PC-3 (cell line): ENCODE data around the gene SCUBE3. TPM values are rescaled to one million over a fixed set of nuclear protein-coding genes. Genes with fewer than 3 reads are reported as not detected.

ENCODE experiments used
- ATAC-seq: fragments of 200-7000 bp; cut with Tn5 transposase; 2 replicates; pipeline ENCODE4 v1.9.1; 2020; ENCODE audit warnings: mild to moderate bottlenecking, moderate library complexity
- BruUV-seq: library from RNA; stranded (reverse); fragments of 400-500 nt; replicated peaks from 2 replicates; lab custom pipeline; 2021; lab: Mats Ljungman, UMichigan
- CTCF ChIA-PET: fragments of 300-600 bp; sonication (Branson Sonifier 250); formaldehyde crosslinking; loops from one replicate; lab custom pipeline; 2022; ENCODE audit warnings: antibody characterized with exemption; lab: Charles Lee
- POLR2A ChIA-PET: fragments of 300-600 bp; sonication (Branson Sonifier 250); formaldehyde crosslinking; loops from one replicate; lab custom pipeline; 2022; ENCODE audit warnings: antibody characterized with exemption; ENCODE audit not compliant: unreplicated experiment; lab: Charles Lee
- DNase-seq: peaks from one replicate; pipeline ENCODE4 v3.0.0-alpha.2; 2015
- H2AFZ ChIP-seq: fragments of 300-600 bp; sonication (generic); 2 replicates; pipeline ENCODE4 v1.6.0; 2016; ENCODE audit warnings: antibody characterized with exemption, low read length
- H3F3A ChIP-seq: fragments of 300-600 bp; sonication (generic); one replicate; pipeline ENCODE4 v1.6.0; 2017; ENCODE audit warnings: antibody characterized with exemption, low read length, control low read depth, mild to moderate bottlenecking; ENCODE audit not compliant: unreplicated experiment
- H3K27ac ChIP-seq: fragments of 300-600 bp; sonication (generic); 2 replicates; pipeline ENCODE4 v1.5.1; 2016; ENCODE audit warnings: mild to moderate bottlenecking, low read length
- H3K27me3 ChIP-seq: fragments of 300-600 bp; sonication (generic); 2 replicates; pipeline ENCODE4 v1.6.1; 2016; ENCODE audit warnings: low read length, mixed read lengths
- H3K36me3 ChIP-seq: fragments of 300-600 bp; sonication (generic); 2 replicates; pipeline ENCODE4 v1.6.1; 2016; ENCODE audit warnings: low read depth, mixed run types, low read length, mixed read lengths
- H3K4me1 ChIP-seq: fragments of 300-600 bp; sonication (generic); 2 replicates; pipeline ENCODE4 v1.5.1; 2016; ENCODE audit warnings: low read length; ENCODE audit not compliant: insufficient read depth
- H3K4me2 ChIP-seq: fragments of 300-600 bp; sonication (generic); 2 replicates; pipeline ENCODE4 v1.6.0; 2016; ENCODE audit warnings: low read length
- H3K4me3 ChIP-seq: fragments of 300-600 bp; sonication (generic); 2 replicates; pipeline ENCODE4 v1.5.1; 2016; ENCODE audit warnings: mild to moderate bottlenecking, low read length, mixed read lengths
- H3K79me2 ChIP-seq: fragments of 300-600 bp; sonication (generic); 2 replicates; pipeline ENCODE4 v1.6.1; 2017; ENCODE audit warnings: low read length, mixed read lengths
- H3K9ac ChIP-seq: fragments of 300-600 bp; sonication (generic); 2 replicates; pipeline ENCODE4 v1.6.0; 2016; ENCODE audit warnings: mild to moderate bottlenecking, low read length
- H3K9me2 ChIP-seq: fragments of 300-600 bp; sonication (generic); replicated peaks from 2 replicates; pipeline ENCODE4 v1.6.1; 2016; ENCODE audit warnings: mixed run types, low read length, mixed read lengths
- H3K9me3 ChIP-seq: fragments of 300-600 bp; sonication (generic); 2 replicates; pipeline ENCODE4 v1.6.1; 2016; ENCODE audit warnings: low read length, mixed read lengths
- H4K20me1 ChIP-seq: fragments of 300-600 bp; sonication (generic); 2 replicates; pipeline ENCODE4 v1.6.1; 2016; ENCODE audit warnings: low read length, mixed read lengths
- CTCF ChIP-seq: fragments of 300-600 bp; sonication (generic); conservative IDR thresholded peaks from 2 replicates; pipeline ENCODE4 v1.5.1; 2017; ENCODE audit warnings: antibody characterized with exemption, low read depth, mild to moderate bottlenecking, low read length
- EZH2 ChIP-seq: fragments of 300-600 bp; sonication (generic); IDR thresholded peaks from one replicate; pipeline ENCODE4 v1.6.1; 2017; ENCODE audit warnings: antibody characterized with exemption, mild to moderate bottlenecking, low read length; ENCODE audit not compliant: unreplicated experiment
- EZH2phosphoT487 ChIP-seq: fragments of 300-600 bp; sonication (generic); IDR thresholded peaks from 2 replicates; pipeline ENCODE4 v1.6.1; 2018; ENCODE audit warnings: mild to moderate bottlenecking, antibody characterized with exemption, low read length, borderline replicate concordance
- intact Hi-C: fragments of 100-400 bp; cut with micrococcal nuclease; formaldehyde crosslinking; loops from 2 replicates; pipeline ENCODE4 v1.9.0; 2023
- total RNA-seq: library from RNA; depleted of rRNA; stranded (reverse); fragments of >200 nt; gene quantifications from 2 replicates; pipeline ENCODE4 v1.2.3, GENCODE V29; 2014

Gene SCUBE3
- total RNA-seq, 1 experiment from 2014 or later, result 1.5 TPM

GRCh38 chr6:35265523-35265922 is 51.8 kb downstream of the SCUBE3 start:
- intact Hi-C loops, result no loop called here
- H3F3A ChIP-seq, result no peaks in the 10 kb centered on the region
- peaks cover 11% of the 10 kb centered on the region for H3K4me1 ChIP-seq
- H3K79me2 ChIP-seq, result peaks cover 5% of the 10 kb centered on the region
- DNase-seq, result no peak
- H3K27me3 ChIP-seq, result no peaks in the 10 kb centered on the region
- no peak for TF ChIP-seq EZH2
- TF ChIP-seq CTCF, result no peak
- no peak for TF ChIP-seq EZH2phosphoT487
- no peak overlapping the region for H3K27ac ChIP-seq
- H3K36me3 ChIP-seq, result no peaks in the 10 kb centered on the region
- H4K20me1 ChIP-seq, result no peaks in the 10 kb centered on the region
- no peak overlapping the region for H3K9ac ChIP-seq
- no TSS peak for BruUV-seq
- no peaks in the 10 kb centered on the region for H3K9me2 ChIP-seq
- ChIA-PET POLR2A (no interaction called here), CTCF (no interaction called here)
- H3K4me2 ChIP-seq, result no peak overlapping the region
- no peak overlapping the region for H2AFZ ChIP-seq
- H3K4me3 ChIP-seq, result no peak overlapping the region
- no peaks in the 10 kb centered on the region for H3K9me3 ChIP-seq
- ATAC-seq, result no peak

- intact Hi-C loops, result no loop called here
- Histone ChIP-seq H3K9ac (no peak overlapping the region), H3K4me3 (no peak overlapping the region), H3K9me3 (no peaks in the 10 kb centered on the region), H3K27ac (no peak overlapping the region), H3K27me3 (no peaks in the 10 kb centered on the region), H3K4me1 (peaks cover 9% of the 10 kb centered on the region), H2AFZ (no peak overlapping the region), H3K79me2 (no peaks in the 10 kb centered on the region), H3K36me3 (no peaks in the 10 kb centered on the region), H3K4me2 (no peak overlapping the region), H3K9me2 (no peaks in the 10 kb centered on the region), H4K20me1 (no peaks in the 10 kb centered on the region), H3F3A (no peaks in the 10 kb centered on the region)
- ChIA-PET CTCF (no interaction called here), POLR2A (no interaction called here)
- no peak for ATAC-seq
- no peak for DNase-seq
- no peak for TF ChIP-seq EZH2phosphoT487
- TF ChIP-seq EZH2, result no peak
- TF ChIP-seq CTCF, result no peak
- no TSS peak for BruUV-seq
These were observed 53.7 kb downstream of the SCUBE3 start for GRCh38 chr6:35267446-35267845.

GRCh38 chr6:35267897-35268296 is 54.1 kb downstream of the SCUBE3 start:
- Histone ChIP-seq H3K9me2 (no peaks in the 10 kb centered on the region), H4K20me1 (no peaks in the 10 kb centered on the region), H3F3A (no peaks in the 10 kb centered on the region), H3K9ac (no peak overlapping the region), H3K79me2 (no peaks in the 10 kb centered on the region), H3K4me2 (no peak overlapping the region), H2AFZ (no peak overlapping the region), H3K36me3 (no peaks in the 10 kb centered on the region), H3K27me3 (no peaks in the 10 kb centered on the region), H3K4me3 (no peak overlapping the region), H3K27ac (no peak overlapping the region), H3K9me3 (no peaks in the 10 kb centered on the region), H3K4me1 (peaks cover 9% of the 10 kb centered on the region)
- no peak for DNase-seq
- no peak for ATAC-seq
- intact Hi-C loops, result no loop called here
- TF ChIP-seq CTCF, result no peak
- no TSS peak for BruUV-seq
- POLR2A ChIA-PET, result interaction anchor here (0.7 kb wide), 1 partner anchor 204 kb away, joined by 3 read pairs; no protein-coding TSS in a partner anchor
- CTCF ChIA-PET, result no interaction called here
